Activated CD4-positive, alpha-beta T cell treated with anti-CD3 and anti-CD28 coated beads for 24 hours (primary cell): ENCODE measurements around the gene IRF2BP1.
"Not testable (repeated sequence)": the region's sequence is repeated elsewhere in the genome, so short reads cannot be mapped to it uniquely, and the experiment has no call there.

Source experiments
- DNase-seq, 2 donors: peaks; one replicate each; pipeline ENCODE4 v3.0.0-alpha.2; 2020; ENCODE audit warnings: low read depth in 2 of 2

The IRF2BP1 gene

DNA sequence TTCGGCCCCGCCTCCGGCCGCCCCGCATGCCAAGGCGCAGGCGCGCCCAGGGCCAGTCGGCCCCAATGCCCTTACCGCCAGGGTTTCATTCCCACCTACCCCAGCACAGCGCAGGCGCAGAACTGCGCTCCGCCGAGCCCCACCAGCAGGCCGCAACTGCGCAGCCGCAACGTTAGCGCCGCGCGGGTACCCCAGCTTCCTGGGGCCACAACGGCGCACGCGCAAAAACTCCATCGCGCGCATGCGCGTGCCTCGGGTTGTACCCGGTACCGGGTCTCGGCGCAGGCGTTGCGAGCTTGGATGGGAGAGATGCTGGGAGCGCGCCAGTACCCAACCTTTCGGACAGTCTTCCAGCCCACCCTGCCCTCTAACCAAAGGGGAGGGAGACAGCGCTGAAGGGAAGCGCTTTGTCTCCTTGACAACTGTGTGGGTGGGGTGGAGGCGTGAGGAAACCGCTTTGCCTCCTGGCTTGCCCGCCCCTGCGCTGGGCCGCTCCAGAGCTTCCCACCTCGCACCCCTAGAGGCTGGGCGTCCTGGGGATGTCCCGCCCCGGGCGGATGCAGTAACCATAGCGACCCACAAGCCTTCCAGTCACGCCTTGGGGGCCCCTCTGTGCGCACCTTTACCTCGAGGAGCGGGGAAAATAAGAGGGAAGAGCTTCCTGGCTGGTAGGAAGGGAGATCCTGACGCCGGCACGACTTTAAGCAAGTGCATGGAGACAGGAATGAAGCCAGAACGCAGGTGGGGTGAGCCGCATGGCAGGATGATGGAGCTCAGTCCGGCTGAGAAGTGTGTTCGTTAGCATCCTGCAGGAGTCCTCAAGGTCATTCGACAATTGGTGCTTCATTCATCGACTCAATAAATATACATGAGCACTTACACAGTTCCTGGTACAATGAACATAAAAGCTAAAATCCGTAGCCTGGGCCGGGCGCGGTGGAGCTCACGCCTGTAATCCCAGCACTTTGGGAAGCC lies 17.0 kb upstream of the IRF2BP1 start:
- DNase-seq, result peak; percentile 99

DNA sequence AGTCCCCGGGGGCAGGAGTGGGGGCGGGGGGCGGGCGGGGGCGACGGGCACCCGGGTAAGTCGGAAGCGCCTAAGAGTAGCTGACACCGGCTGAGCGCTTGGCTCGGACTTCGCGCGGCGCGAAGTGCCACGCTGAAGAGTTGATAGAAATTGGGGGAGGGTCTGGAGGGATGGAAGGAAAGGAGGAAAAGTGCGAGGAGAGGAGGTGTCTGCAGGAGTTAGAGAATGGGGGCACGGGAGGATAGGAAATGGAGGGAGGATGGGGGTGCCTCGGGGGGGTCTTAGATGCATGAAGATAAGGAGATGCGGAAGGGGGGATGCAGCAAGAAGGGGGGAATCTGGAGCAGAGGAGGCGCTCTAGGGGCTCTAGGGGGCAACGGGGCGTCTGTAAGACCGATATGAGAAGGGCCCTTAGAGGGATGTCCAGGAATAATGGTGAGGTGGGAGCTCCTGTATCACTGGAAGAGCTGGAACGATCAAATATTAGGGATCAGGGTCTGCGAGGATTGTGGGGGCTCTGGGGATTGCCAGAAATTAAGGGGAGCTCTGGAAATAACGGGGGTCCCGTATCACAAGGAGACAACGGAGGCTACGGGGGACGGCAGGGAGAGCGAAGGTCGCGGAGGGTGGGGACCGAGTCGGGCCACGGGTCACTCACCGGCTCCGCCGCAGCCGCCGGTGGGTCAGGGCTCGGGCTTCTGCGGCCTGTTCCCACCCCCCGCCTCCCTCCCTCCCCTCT lies 16.1 kb upstream of the IRF2BP1 start, which contains the start of gene MYPOP:
Gene MYPOP, minus strand, starts transcription at position 702 of the 739 bp plus-strand sequence. CDS start 840 bp downstream, outside the sequence.
- DNase-seq, result no peak

DNA sequence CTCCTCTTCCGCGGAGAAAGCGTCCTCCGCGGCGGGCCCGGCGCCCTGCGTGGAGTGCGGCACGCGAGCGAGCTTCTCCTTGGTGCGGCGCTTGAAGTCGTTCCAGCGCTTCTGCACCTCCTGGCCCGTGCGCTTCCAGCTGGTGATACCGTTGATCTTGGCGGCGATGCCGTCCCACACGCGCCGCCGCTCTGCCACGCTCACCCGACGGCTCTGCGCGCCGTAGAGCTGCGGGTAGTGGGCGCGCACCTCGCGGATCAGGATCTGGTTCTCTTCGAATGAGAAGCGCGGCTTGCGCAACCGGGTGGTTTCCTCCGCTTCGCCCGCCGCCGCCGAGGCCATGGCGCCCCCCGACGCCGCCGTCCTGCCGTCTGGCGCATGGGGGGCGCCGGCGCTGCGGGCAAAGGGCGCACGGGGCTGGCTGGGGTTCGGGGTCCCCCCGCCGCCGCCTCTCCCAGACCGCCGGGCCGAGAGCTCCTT lies 15.5 kb upstream of the IRF2BP1 start:
- no peak for DNase-seq

DNA sequence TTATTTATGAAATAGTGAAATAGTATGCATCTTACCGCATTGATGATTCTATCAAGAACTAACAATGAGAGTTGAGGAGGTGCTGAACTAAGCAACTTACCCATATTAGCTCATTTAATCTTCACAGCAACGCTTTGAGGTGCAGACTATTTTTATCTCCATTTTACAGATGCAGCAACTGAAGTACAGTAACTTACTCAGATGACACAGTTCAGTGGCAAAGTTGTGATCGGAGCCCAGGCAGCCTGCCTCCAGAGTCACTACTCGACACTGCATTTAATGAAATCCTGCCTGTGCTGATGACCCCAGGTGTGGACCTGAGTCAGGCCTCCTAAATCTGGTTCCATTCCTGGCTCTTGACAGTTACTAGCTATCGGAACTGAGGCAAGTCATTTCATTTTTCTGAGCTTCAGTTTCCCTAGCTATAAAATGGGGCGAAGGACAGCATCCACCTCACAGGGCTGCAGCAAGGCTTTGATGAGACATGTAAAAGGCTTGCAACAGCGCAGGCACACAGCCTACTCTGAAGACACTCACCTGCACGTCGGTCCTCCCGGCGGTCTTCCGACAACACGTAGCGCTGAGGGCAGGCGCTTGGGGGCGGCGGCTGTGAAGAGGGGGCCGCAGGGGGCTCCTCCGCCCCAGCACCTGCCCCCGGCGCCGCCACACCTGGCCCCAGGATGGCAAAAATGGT lies 14.9 kb upstream of the IRF2BP1 start:
- DNase-seq, result no peak

DNA sequence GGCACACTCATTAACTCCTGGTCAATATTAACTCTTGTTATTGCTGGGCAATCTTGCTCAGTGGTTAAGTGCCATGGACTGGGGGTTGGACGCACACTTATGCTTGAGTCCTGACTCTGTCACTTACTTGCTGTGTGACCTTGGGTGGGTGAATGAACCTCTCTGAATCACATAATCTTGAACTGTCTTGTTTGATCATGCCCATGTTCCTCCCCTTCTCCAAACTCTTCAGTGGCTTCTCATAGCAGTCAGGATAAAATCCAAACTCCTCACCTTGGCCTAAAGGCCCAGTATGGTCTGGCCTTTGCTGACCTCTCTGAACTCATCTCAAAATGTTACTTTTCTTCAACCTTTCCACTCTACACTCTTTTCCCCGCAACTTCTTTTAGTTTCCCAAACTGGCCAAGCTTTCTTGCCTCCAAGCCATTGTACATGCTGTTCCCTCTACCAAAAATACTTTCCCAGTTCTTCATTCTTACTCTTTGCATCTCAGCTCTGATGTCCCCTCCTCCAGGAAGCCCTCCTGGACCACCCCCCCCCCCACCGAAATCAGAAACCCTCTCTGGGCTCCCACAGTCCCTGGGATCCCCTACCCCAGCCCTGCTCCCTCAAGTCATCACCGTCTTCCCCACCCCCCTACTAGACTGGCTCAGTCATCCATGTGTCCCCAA lies 14.1 kb upstream of the IRF2BP1 start:
- no peak for DNase-seq

DNA sequence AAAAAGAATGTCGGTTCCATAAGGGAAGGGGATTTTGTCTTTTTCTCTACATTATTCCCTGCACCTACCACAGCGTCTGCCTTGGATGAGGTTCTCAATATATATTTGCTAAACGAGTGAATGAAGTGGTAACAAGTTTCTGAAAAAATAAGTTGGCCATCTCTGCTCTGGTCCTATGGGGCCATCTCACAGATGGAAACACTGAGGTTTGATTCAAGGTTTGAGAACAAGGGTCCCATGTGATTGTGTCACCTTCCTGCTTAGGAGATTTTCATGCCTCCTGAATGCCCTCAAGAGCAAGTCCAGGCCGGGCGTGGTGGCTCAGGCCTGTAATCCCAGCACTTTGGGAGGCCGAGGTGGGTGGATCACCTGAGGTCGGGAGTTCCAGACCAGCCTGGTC lies 13.3 kb upstream of the IRF2BP1 start:
- DNase-seq, result no peak

DNA sequence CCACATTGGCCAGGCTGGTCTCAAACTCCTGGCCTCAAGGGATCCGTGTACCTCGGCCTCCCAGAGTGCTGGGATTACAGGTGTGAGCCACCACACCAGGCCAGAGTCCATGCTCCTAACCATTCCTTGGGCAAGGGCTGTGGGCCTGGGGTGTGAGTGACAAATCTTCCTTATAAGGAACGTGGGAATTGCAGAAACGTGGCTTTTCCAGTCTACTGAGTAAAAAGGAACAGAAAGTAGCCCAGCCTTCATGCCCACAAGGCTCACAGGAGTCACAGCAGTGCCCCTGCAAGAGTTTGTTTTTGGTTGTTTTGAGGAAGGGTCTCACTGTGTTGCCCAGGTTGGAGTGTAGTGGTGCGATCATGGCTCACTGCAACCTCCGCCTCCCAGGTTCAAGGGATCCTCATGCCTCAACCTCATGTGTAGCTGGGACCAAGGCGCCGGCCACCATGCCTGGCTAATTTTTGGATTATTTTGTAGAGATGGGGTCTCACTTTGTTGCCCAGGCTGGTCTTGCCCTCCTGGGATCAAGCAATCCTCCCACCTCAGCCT lies 11.4 kb upstream of the IRF2BP1 start:
- no peak for DNase-seq

DNA sequence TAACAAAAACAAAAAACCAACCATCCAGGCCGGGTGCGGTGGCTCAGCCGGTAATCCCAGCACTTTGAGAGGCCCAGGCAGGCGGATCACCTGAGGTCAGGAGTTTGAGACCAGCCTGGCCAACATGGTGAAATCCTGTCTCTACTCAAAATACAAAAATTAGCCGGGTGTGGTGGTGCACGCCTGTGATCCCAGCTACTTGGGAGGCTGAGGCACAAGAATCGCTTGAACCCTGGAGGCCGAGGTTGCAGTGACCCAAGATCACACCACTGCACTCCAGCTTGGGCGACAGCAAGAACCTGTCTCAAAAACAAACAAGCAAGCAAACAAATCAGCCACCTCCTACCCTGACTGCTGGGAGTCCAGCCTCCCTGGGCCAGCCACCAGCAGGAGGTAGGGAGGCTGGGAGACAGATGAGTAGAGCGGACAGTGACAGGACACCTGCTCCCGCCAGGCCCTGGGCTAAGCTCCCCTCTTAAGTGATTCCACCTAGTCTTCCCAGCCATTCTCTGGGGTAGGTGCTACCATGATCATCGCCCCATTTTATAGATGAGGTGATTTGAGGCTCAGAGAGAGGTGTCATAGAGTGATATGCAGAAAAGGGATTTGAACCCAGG lies 10.2 kb upstream of the IRF2BP1 start:
- DNase-seq, result not testable (repeated sequence)

DNA sequence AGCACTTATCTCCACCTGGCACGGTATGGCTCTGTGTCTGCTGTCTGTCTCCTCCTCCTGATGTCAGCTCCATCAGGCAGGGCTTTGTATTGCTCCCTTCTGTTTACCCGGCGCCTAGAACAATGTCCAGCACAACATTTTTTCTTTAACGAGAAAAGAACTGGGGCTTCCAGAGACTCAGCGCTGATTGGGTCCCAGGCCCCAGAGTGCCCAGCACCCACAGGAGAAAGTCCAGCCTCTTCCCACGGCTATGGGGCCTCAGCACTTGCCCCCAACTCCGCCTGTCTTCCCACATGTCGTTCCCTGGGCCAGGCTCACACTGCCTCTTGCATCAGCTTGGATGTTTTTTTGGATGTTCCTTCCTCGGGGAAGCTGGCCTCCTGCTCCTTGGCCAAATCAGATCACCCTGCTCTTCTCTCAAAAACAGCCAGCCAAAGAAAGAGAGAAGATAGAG lies 9.6 kb upstream of the IRF2BP1 start:
- DNase-seq, result no peak

DNA sequence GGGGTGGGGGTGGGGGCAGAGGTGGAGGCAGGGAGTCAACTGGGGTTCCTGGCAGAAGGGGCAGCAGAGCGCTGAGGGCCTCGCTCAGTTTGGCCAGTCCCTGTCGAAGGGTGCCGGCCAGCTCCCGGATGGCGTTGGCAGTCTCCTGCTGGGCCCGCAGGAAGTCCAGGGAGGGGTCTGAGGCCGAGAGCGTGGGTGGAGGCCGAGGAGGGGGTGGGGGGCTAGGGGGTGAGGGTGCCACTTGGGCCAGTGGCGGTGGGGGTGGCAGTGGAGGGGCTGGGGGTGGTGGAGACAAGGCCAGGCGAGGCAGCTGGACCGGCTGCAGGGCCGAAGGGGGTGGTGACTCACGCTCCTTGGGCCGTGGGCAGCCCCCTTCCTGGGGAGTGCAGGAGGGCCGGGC lies 4.9 kb upstream of the IRF2BP1 start:
- DNase-seq, result no peak

DNA sequence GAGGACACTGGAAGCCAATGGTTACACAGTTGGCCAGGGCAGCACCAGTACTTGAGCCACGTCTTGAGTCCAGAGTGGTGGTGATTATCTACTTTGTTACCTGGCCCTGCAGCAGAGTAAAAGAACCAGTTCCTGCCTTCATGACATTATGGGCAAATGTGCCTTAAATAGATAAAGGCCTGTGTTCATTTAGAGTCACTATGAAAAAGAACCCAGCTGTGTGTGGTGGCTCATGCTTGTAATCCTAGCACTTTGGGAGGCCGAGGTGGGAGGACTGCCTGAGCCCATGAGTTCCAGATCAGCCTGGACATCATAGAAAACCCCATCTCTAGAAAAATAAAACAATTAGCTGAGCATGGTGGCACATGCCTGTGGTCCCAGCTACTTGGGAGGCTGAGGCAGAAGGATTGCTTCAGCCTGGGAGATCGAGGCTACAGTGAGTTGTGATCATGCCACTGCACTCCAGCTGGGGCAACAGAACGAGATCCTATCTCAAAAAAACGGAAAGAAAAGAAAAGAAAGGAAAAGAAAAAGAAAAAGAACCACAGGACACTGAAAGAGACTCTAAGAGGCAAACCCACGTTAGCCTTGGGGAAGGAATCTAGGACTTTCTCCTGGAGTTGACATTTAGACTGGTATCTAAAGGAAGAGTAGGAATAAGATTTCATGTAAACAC lies 3.4 kb upstream of the IRF2BP1 start:
- no peak for DNase-seq

DNA sequence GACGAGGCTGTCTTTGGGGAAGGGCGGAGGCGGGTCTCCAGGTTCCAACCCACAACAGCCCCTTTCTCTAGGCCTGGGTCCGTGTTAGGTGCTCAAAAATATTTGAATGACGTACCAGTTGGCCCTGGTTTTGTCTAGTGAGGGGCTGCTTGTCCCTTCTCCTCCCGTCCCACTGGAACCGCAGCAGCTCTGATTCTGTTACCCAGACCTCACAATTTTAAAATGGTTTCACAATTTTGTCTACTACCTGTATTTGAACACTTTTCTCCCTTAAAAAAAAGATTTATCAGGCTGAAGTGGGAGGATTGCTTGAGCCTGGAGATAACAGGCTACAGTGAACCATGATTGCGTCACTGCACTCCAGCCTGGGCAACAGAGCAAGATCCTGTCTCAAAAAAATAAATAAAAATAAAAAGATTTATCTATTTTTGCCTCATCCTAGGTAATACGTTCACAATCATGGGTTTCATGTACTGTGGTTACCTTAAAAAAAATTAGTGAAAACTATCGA lies 1.3 kb upstream of the IRF2BP1 start:
- no peak for DNase-seq

DNA sequence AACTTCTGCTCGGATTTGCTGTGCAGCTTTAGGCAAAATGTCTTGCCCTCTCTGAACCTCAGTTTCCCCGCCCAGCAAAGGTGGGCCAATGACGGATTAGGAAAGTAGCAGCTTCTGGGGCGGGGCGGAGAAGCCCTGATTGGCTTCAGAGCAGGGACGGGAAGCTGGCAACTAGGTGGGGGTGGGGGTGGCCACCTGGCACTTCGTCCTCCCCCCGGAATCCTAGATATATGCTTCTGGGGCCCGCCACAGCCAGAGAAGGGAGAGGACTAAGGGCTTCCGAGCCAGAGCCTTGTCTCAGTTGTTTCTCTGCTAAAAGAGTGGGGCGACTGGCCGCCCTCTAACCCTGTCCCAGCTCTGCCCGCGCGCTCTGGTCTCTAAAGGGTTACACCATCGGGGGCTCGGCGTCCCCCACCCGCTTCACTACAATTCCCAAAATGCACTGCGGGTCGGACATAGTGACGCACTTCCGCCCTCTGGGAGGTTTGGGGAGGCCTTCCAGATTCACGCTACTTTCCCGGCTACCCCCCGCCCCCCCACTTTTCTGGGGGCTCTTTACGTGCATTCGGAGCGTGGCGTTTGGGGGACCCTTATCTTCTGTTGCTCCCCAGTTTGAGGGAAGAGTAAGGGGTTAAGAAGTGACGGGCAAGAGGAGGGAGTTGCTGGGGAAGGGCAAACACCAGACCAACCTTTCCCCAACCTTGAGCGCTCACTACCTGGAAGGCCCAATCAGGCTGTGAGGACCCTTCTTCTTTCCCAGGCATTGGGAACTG lies 672 bp upstream of the IRF2BP1 start:
- DNase-seq, result peak; percentile 78 to 81

DNA sequence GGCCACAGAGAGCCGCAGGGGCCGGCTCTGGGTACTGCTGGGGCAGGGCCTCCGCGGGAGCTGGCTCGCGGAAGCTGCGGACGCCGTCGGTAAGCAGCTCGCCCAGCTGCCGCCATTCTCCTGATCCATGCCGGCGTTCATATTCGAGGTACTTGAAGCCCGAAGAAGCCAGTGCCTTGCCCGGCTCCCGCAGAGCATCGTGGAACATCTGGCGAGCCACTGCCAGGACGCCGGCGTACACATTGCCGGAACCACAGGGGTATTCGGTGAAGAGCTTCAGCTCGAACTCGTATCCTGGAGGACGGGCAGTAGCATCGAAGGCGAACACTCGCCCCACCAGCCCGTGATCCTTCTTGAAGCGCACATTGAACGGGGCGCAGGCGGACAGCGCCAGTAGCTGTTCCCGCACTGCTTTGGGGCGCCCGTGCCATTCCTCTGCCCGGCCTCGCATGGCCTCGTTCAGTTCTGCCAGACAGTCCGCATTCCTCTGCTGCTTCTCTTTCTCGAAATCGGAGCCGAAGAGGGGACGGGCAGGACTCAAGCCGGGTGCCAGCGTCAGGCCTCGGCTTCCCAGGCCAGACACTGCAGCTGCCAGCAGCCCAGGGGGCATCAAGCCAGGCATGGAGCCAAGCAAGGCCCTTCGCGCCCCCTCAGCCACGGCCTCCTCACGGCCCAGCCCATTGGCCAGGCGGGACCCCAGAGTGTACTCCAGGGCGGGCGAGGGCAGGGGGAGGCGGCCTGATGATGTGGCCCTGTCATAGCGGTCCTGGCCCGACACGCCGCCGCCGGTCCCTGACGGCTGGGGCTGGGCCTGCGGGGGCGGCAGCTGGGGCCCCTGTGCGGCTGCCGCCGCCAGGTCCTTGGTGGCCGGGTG lies 1.0 kb downstream of the IRF2BP1 start:
- no peak for DNase-seq

DNA sequence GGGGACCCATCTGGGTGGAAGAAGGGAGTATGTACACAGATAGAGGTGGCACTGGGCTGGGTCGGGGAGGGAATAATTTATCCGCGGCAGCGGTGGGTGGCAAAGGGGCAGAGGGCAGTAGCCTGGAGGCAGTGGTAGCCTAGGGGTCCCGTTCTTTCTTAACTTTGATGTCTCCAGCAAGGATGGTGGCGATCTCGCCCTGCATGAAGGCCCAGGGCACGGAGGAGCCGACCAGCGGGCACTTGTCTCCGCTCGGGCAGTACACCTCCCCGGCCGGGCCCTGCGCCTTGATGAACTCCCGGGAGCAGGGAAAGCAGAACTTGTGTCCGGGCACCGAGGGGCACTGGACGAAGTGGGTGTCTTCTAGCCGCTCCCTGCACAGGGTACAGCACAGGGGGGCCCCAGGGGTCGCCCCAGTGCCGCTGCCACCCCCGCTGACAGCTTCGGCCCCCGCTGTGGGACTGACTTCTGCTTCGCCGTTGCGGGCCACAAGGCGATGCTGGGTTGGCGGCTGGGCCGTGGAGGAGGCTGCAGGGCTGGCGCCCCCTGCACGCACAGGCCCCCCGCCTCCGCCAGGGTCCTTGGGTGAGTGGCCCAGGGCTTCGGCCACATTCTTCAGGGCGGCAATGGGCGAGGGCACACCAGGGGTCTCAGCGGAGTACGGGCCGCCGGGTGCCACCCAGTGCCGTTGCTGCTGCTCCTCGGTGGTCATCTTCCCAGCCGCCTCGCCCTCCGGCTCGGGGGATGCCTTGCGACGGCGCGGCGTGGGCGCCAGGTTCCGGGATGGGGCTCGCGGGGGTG lies 1.9 kb downstream of the IRF2BP1 start:
- DNase-seq, result no peak

DNA sequence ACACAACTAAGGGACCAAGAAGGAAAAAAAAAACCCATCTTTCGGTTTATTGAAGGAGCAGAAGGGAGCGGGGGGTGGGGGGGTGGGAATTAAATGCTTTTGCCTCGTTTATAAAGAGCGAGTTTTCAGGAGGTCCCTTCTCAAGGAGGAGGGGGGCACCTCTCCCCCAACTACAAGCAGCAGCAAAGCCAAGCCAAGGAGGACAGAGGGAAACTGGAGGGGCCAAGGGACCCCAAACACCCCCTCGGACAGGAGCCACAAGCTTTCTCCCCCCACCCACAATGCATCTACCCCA lies 2.4 kb downstream of the IRF2BP1 start:
- no peak for DNase-seq
